ENCODE results near the gene EHF.

GRCh38 chr11:34651551-34651950 is 30.7 kb downstream of the EHF start:
- TF ChIP-seq GATA2 (IDR thresholded peaks at IDR 0.05; ENCODE audit: low read depth, low read length): no peak
- TF ChIP-seq GATA3 (IDR thresholded peaks at IDR 0.05; ENCODE audit: low read depth, low read length): no peak
